Spleen (tissue), 11 donors: Measurements from ENCODE around the gene ARHGAP29. TPM values are rescaled to one million over a fixed set of nuclear protein-coding genes. Genes with fewer than 3 reads are reported as not detected.
A peak's percentile ranks its signal among the peaks of the same experiment; 100 is the strongest.

Experiments used
- DNase-seq: peaks from one replicate; pipeline ENCODE4 v3.0.0-alpha.2; 2020
- H3K27ac ChIP-seq, 8 donors: fragments of 200-600 bp; sonication (generic) in 7 of 8; 1 replicate in 4 of 8; 2 replicates in 4 of 8; pipeline versions ENCODE4 v1.5.0 to v1.8.0; 2016 to 2021; ENCODE audit warnings: inconsistent platforms in 4 of 8, mild to moderate bottlenecking in 4 of 8, moderate library complexity in 1 of 8
- H3K27me3 ChIP-seq, 7 donors: fragments of 200-600 bp; sonication (generic) in 6 of 7; replicated peaks in 1 of 7; 1 replicate in 4 of 7; 2 replicates in 3 of 7; pipeline versions ENCODE4 v1.5.0 to v1.8.0; 2016 to 2021; ENCODE audit warnings: inconsistent platforms in 3 of 7, mild to moderate bottlenecking in 1 of 7
- H3K36me3 ChIP-seq, 6 donors: fragments of 200-600 bp; sonication (generic) in 5 of 6; 1 replicate in 4 of 6; 2 replicates in 2 of 6; pipeline versions ENCODE4 v1.5.0 to v1.8.0; 2016 to 2021; ENCODE audit warnings: inconsistent platforms in 2 of 6
- H3K4me1 ChIP-seq, 6 donors: fragments of 200-600 bp; sonication (generic) in 5 of 6; 1 replicate in 3 of 6; 2 replicates in 3 of 6; pipeline versions ENCODE4 v1.5.0 to v1.8.0; 2016 to 2021; ENCODE audit warnings: inconsistent platforms in 3 of 6
- H3K4me3 ChIP-seq, 8 donors: fragments of 200-600 bp; sonication (generic) in 7 of 8; 1 replicate in 4 of 8; 2 replicates in 4 of 8; pipeline versions ENCODE4 v1.5.0 to v1.8.0; 2016 to 2021; ENCODE audit warnings: inconsistent platforms in 4 of 8, mild to moderate bottlenecking in 4 of 8, moderate library complexity in 2 of 8
- H3K9me3 ChIP-seq, 8 donors: fragments of 200-600 bp; sonication (generic) in 7 of 8; 1 replicate in 4 of 8; 2 replicates in 4 of 8; pipeline versions ENCODE4 v1.5.0 to v1.8.0; 2016 to 2021; ENCODE audit warnings: inconsistent platforms in 4 of 8
- POLR2A ChIP-seq, 3 donors: fragments of 450-650 bp; IDR thresholded peaks; one replicate each; pipeline ENCODE4 v1.5.1; 2017; ENCODE audit warnings: antibody characterized with exemption in 3 of 3, mild to moderate bottlenecking in 1 of 3
- POLR2AphosphoS5 ChIP-seq, 3 donors: sonication (generic); formaldehyde crosslinking; IDR thresholded peaks; one replicate each; pipeline ENCODE4 v1.5.1; 2017; ENCODE audit warnings: antibody characterized with exemption in 3 of 3
- WGBS, 5 donors: extraction: QIAGEN DNeasy Blood & Tissue Kit in 3 of 5; methylation state at CpG; one replicate each; pipeline versions ENCODE4 v1.1.5 to v1.1.7; 2013 to 2018; 5-methylcytosine and 5-hydroxymethylcytosine counted together
- intact Hi-C: fragments of 100-400 bp; cut with DNase I; formaldehyde crosslinking; loops from one replicate; pipeline ENCODE4 v1.15.0; 2023; ENCODE audit warnings: low total_unique reads
- polyA plus RNA-seq, 3 donors: library from polyadenylated mRNA; stranded (reverse); fragments of 200-250 nt; gene quantifications; one replicate each; pipeline ENCODE4 v1.2.1, GENCODE V29; 2013
- total RNA-seq, 7 donors: library from RNA; depleted of rRNA in 3 of 7; stranded (reverse); fragments of >200 nt in 3 of 7; fragmentation: NEBNext Ultra II Directional in 4 of 7; extraction: Animal tissue kit (Norgen Biotek cat#: 25700) in 4 of 7; gene quantifications; one replicate each; pipeline versions ENCODE4 v1.1.0 to v1.2.1, GENCODE V29; 2016 to 2021
- TF ChIP-seq, protein P1 (sequence below), 11 experiments: fragments of 200-600 bp in 7 of 11; fragments of 450-650 bp in 4 of 11; sonication (generic) in 4 of 11; IDR thresholded peaks in 8 of 11; conservative IDR thresholded peaks in 3 of 11; 1 replicate in 7 of 11; 2 replicates in 4 of 11; pipeline versions ENCODE4 v1.4.0 to v1.8.0; 2016 to 2021; ENCODE audit warnings: antibody characterized with exemption in 11 of 11, inconsistent platforms in 4 of 11, mild to moderate bottlenecking in 1 of 11
- donor health status: healthy with polysubstance abuse.
- donor health status: DM: no; HTN: no; CAD: no; lungs with moderate emphysema.
- donor health status: DM: no; HTN: no; CAD: no.
- donor health status: Bipolar disorder and iron deficiency.
- donor health status: healthy.
- donor health status: DM: no; HTN: no; CAD: no.
- donor health status: DM: yes; HTN: yes; CAD: no.

ARHGAP29 gene
- total and polyA plus RNA-seq, 10 donors = 7.3 to 124 (median 71.9) TPM

DNA sequence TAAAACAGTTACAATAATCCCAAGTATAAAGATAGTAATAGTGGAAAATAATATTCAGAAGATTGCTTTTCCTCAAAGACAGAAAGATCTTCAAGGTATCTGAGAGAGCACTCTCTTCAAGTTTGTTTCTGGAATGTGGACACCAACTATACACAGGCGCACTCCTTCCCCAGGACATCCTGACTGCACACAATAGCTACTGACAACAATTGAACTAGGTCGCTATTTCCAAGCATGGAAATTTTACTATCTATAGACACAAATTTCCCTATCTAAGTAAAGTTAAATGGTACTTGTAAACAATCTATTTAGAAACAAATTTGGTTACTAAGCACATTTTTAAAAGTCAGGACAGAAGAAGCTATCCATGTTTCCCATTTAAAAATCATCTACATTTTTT lies 19.1 kb downstream of the ARHGAP29 start:
- peaks cover 3 to 45% (median 18%) of the 10 kb centered on the region in 6 donors for H3K4me1 ChIP-seq
- no peak for DNase-seq
- no peak for TF ChIP-seq POLR2A (IDR thresholded peaks at IDR 0.05)
- no peak for TF ChIP-seq POLR2AphosphoS5 (IDR thresholded peaks at IDR 0.05)
- TF ChIP-seq, protein P1, sequence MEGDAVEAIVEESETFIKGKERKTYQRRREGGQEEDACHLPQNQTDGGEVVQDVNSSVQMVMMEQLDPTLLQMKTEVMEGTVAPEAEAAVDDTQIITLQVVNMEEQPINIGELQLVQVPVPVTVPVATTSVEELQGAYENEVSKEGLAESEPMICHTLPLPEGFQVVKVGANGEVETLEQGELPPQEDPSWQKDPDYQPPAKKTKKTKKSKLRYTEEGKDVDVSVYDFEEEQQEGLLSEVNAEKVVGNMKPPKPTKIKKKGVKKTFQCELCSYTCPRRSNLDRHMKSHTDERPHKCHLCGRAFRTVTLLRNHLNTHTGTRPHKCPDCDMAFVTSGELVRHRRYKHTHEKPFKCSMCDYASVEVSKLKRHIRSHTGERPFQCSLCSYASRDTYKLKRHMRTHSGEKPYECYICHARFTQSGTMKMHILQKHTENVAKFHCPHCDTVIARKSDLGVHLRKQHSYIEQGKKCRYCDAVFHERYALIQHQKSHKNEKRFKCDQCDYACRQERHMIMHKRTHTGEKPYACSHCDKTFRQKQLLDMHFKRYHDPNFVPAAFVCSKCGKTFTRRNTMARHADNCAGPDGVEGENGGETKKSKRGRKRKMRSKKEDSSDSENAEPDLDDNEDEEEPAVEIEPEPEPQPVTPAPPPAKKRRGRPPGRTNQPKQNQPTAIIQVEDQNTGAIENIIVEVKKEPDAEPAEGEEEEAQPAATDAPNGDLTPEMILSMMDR (IDR thresholded peaks at IDR 0.05 in 8 of 11, conservative IDR thresholded peaks at IDR 0.05 in 3 of 11) = no peak
- peaks cover 0 to 6% (median 0%) of the 10 kb centered on the region in 6 donors for H3K36me3 ChIP-seq
- H3K4me3 ChIP-seq = no peak overlapping the region
- no peaks in the 10 kb centered on the region for H3K27me3 ChIP-seq
- peak overlapping the region in 7 of 8 donors; percentile 0 to 64 (median 34) for H3K27ac ChIP-seq
- WGBS, 5 donors = 45 to 66% (median 55%) methylated on average over 2 of the region's 2 CpGs
- intact Hi-C loops = no loop called here
- H3K9me3 ChIP-seq = no peaks in the 10 kb centered on the region

DNA sequence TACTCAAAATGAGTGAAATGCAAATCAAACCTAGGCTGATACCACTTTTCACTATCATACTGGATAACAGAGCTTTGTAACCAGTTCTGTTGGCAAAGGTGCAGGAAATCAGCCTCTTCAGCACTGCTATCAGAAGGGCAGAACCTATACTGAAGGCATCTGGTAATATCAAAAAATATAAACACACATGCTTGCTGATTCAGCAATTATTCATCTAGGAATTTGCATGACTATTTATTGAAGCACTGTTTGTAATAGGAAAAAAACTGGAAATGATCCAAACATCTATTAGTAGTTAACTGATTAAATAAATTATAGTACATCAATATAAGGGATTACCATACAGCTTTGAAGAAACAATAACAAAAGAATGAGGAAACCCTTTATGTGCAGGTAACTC lies 21.4 kb downstream of the ARHGAP29 start:
- no peak overlapping the region for H3K4me3 ChIP-seq
- intact Hi-C loops = no loop called here
- no peaks in the 10 kb centered on the region for H3K27me3 ChIP-seq
- DNase-seq = no peak
- H3K27ac ChIP-seq = peak overlapping the region in 3 of 8 donors; percentile 3 to 64 (median 7)
- H3K4me1 ChIP-seq = peaks cover 3 to 45% (median 17%) of the 10 kb centered on the region in 6 donors
- H3K9me3 ChIP-seq = no peaks in the 10 kb centered on the region
- TF ChIP-seq, protein P1 (IDR thresholded peaks at IDR 0.05 in 8 of 11, conservative IDR thresholded peaks at IDR 0.05 in 3 of 11) = no peak
- no peak for TF ChIP-seq POLR2A (IDR thresholded peaks at IDR 0.05)
- peaks cover 0 to 6% (median 0%) of the 10 kb centered on the region in 6 donors for H3K36me3 ChIP-seq

DNA sequence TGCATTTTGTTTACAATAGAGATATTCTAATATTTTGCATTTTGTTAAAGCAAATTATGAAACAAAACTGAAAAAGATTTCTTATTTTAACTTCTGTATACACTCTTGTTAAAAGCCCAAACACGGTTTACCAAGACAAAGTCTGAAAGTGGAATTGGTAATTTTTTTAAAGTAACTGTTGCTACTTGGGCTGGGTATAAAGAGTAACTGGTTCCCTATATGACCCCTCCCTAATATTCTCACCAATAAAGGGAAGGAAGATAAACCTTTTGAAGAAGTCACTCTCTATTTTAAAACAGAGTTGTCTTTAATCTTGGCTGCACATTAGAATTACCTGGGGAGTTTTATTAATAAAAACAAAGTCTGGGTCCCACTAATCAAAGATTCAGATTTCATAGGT lies 27.4 kb downstream of the ARHGAP29 start:
- intact Hi-C loops = no loop called here
- Histone ChIP-seq H3K27me3 (no peaks in the 10 kb centered on the region), H3K4me3 (no peak overlapping the region), H3K9me3 (peaks cover 0 to 10% (median 5%) of the 10 kb centered on the region in 8 donors), H3K4me1 (peaks cover 0 to 6% (median 0%) of the 10 kb centered on the region in 6 donors), H3K27ac (no peak overlapping the region), H3K36me3 (peaks cover 0 to 20% (median 0%) of the 10 kb centered on the region in 6 donors)
- no peak for DNase-seq
- 90 to 100% (median 96%) methylated on average over 1 of the region's 1 CpG for WGBS, 5 donors
- TF ChIP-seq, protein P1 (IDR thresholded peaks at IDR 0.05 in 8 of 11, conservative IDR thresholded peaks at IDR 0.05 in 3 of 11) = no peak
- TF ChIP-seq POLR2AphosphoS5 (IDR thresholded peaks at IDR 0.05) (no peak), POLR2A (IDR thresholded peaks at IDR 0.05) (no peak)

DNA sequence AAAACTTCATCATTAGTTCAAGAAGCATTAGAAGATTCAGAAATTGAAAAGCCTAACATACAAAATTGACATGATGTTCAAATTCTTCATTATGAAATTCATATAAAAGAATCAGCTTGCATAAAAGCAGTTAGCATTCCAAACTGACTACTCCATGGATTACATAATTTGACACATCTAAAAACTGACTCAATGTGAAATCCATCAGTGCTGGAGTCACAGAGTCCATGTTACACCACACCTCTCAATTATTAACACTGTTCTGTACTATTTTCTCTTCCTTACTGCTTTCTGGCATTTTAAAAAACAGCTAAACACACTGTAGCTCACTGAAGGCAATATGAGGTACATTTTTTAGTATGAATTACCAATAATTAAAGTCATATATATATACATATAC lies 28.0 kb downstream of the ARHGAP29 start:
- no peak for TF ChIP-seq POLR2AphosphoS5 (IDR thresholded peaks at IDR 0.05)
- TF ChIP-seq, protein P1 (IDR thresholded peaks at IDR 0.05 in 8 of 11, conservative IDR thresholded peaks at IDR 0.05 in 3 of 11) = no peak
- TF ChIP-seq POLR2A (IDR thresholded peaks at IDR 0.05) = no peak
- H3K9me3 ChIP-seq = peaks cover 0 to 10% (median 5%) of the 10 kb centered on the region in 8 donors
- peaks cover 0 to 26% (median 0%) of the 10 kb centered on the region in 6 donors for H3K36me3 ChIP-seq
- no peaks in the 10 kb centered on the region for H3K27me3 ChIP-seq
- intact Hi-C loops = no loop called here
- no peak overlapping the region for H3K27ac ChIP-seq
- H3K4me1 ChIP-seq = peaks cover 0 to 6% (median 0%) of the 10 kb centered on the region in 6 donors
- no peak overlapping the region for H3K4me3 ChIP-seq
- no peak for DNase-seq
